Chondrocyte (in vitro differentiated cells): ENCODE data around the gene SEC16A. TPM values are rescaled to one million over a fixed set of nuclear protein-coding genes. Genes with fewer than 3 reads are reported as not detected.

Experiments used
- DNase-seq: peaks from one replicate; pipeline ENCODE4 v3.0.0; 2021; ENCODE audit warnings: mixed read lengths, low spot score
- H3K27ac Mint-ChIP-seq: one replicate; pipeline ENCODE4 v1.8.0; 2021; ENCODE audit warnings: mild to moderate bottlenecking, moderate library complexity, mixed read lengths; ENCODE audit not compliant: unreplicated experiment
- H3K27me3 Mint-ChIP-seq: 2 replicates; pipeline ENCODE4 v1.8.0; 2021; ENCODE audit warnings: low read depth, mixed read lengths
- H3K36me3 Mint-ChIP-seq: 2 replicates; pipeline ENCODE4 v1.8.0; 2021; ENCODE audit warnings: low read depth, mixed read lengths
- H3K4me1 Mint-ChIP-seq: 2 replicates; pipeline ENCODE4 v1.8.0; 2021; ENCODE audit warnings: low read depth, mild to moderate bottlenecking, mixed read lengths
- H3K4me3 Mint-ChIP-seq: one replicate; pipeline ENCODE4 v1.8.0; 2021; ENCODE audit warnings: mild to moderate bottlenecking, moderate library complexity, mixed read lengths; ENCODE audit not compliant: unreplicated experiment
- H3K9me3 Mint-ChIP-seq: 2 replicates; pipeline ENCODE4 v1.8.0; 2021; ENCODE audit warnings: low read depth, mixed read lengths
- CTCF ChIP-seq: fragments of 200-600 bp; sonication (generic); IDR thresholded peaks from 2 replicates; pipeline ENCODE4 v1.5.0; 2021; ENCODE audit warnings: antibody characterized with exemption, mild to moderate bottlenecking, moderate library complexity
- total RNA-seq: library from RNA; stranded (reverse); gene quantifications from 3 replicates; pipeline ENCODE4 v1.2.1, GENCODE V29; 2021

SEC16A gene
- total RNA-seq, 1 donor from 2014 or later: 91.7 TPM

GRCh38 chr9:136399176-136400037 is 83.4 kb downstream of the SEC16A start:
- no peak for TF ChIP-seq CTCF
- Mint-ChIP-seq H3K36me3 (peaks cover 8% of the 10 kb centered on the region), H3K27me3 (no peaks in the 10 kb centered on the region), H3K4me1 (peaks cover 17% of the 10 kb centered on the region), H3K9me3 (no peaks in the 10 kb centered on the region), H3K4me3 (peak overlapping the region; percentile 84), H3K27ac (peak overlapping the region; percentile 63)
- peak; percentile 79 for DNase-seq

GRCh38 chr9:136398286-136398685 is 84.6 kb downstream of the SEC16A start:
- Mint-ChIP-seq H3K27ac (no peak overlapping the region), H3K36me3 (peaks cover 7% of the 10 kb centered on the region), H3K9me3 (no peaks in the 10 kb centered on the region), H3K27me3 (no peaks in the 10 kb centered on the region), H3K4me1 (peaks cover 17% of the 10 kb centered on the region), H3K4me3 (no peak overlapping the region)
- no peak for DNase-seq
- no peak for TF ChIP-seq CTCF

GRCh38 chr9:136397643-136398042 is 85.2 kb downstream of the SEC16A start:
- no peak for TF ChIP-seq CTCF

GRCh38 chr9:136396219-136396515 is 86.7 kb downstream of the SEC16A start:
- H3K36me3 Mint-ChIP-seq: peaks cover 12% of the 10 kb centered on the region
- no peak overlapping the region for H3K27ac Mint-ChIP-seq
- H3K4me1 Mint-ChIP-seq: peaks cover 17% of the 10 kb centered on the region
- H3K9me3 Mint-ChIP-seq: no peaks in the 10 kb centered on the region
- DNase-seq: no peak
- no peaks in the 10 kb centered on the region for H3K27me3 Mint-ChIP-seq
- H3K4me3 Mint-ChIP-seq: no peak overlapping the region
- TF ChIP-seq CTCF: no peak

More at GRCh38 chr9:136397643-136398042, 85.2 kb downstream of the SEC16A start:
- no peak for DNase-seq
- Mint-ChIP-seq H3K9me3 (no peaks in the 10 kb centered on the region), H3K27me3 (no peaks in the 10 kb centered on the region), H3K4me1 (peaks cover 17% of the 10 kb centered on the region), H3K4me3 (no peak overlapping the region), H3K27ac (no peak overlapping the region), H3K36me3 (peaks cover 7% of the 10 kb centered on the region)

- H3K36me3 Mint-ChIP-seq: peaks cover 13% of the 10 kb centered on the region
These were observed 87.3 kb downstream of the SEC16A start for GRCh38 chr9:136395345-136396218.

More at GRCh38 chr9:136395345-136396218, 87.3 kb downstream of the SEC16A start:
- Mint-ChIP-seq H3K4me1 (peaks cover 16% of the 10 kb centered on the region), H3K4me3 (no peak overlapping the region), H3K27ac (no peak overlapping the region), H3K9me3 (no peaks in the 10 kb centered on the region), H3K27me3 (no peaks in the 10 kb centered on the region)
- no peak for DNase-seq
- no peak for TF ChIP-seq CTCF
